WTC11 (cell line): ENCODE results near the gene PCSK5. TPM values are rescaled to one million over a fixed set of nuclear protein-coding genes. Genes with fewer than 3 reads are reported as not detected.
A peak's percentile ranks its signal among the peaks of the same experiment; 100 is the strongest.

Experiments used
- ATAC-seq: fragments of 200-7000 bp; cut with Tn5 transposase; 2 replicates; pipeline ENCODE4 v1.10.0; 2021; ENCODE audit warnings: mild to moderate bottlenecking, moderate library complexity
- CTCF ChIA-PET: fragments of 300-600 bp; sonication (Branson Sonifier 250); formaldehyde crosslinking; loops from one replicate; lab custom pipeline; 2021; ENCODE audit warnings: antibody characterized with exemption; lab: Charles Lee
- POLR2A ChIA-PET: fragments of 350-600 bp; sonication (Branson Sonifier 250); formaldehyde crosslinking; loops from one replicate; lab custom pipeline; 2021; ENCODE audit warnings: antibody characterized with exemption; lab: Charles Lee
- DNase-seq: peaks from one replicate; pipeline ENCODE4 v3.0.0; 2021; ENCODE audit warnings: low spot score
- H3K27ac Mint-ChIP-seq: 2 replicates; pipeline ENCODE4 v1.8.0; 2021; ENCODE audit warnings: mixed read lengths
- H3K27me3 Mint-ChIP-seq: 2 replicates; pipeline ENCODE4 v1.8.0; 2021; ENCODE audit warnings: low read depth, mild to moderate bottlenecking, moderate library complexity, mixed read lengths
- H3K36me3 Mint-ChIP-seq: 2 replicates; pipeline ENCODE4 v1.8.0; 2021; ENCODE audit warnings: mixed read lengths
- H3K4me1 Mint-ChIP-seq: 2 replicates; pipeline ENCODE4 v1.8.0; 2022; ENCODE audit warnings: mixed read lengths
- H3K4me3 Mint-ChIP-seq: 2 replicates; pipeline ENCODE4 v1.8.0; 2021; ENCODE audit warnings: mild to moderate bottlenecking, moderate library complexity, mixed read lengths
- H3K9me3 Mint-ChIP-seq: 2 replicates; pipeline ENCODE4 v1.8.0; 2021; ENCODE audit warnings: mixed read lengths
- AFF4 ChIP-seq: sonication (generic); formaldehyde crosslinking; IDR thresholded peaks from 2 replicates; pipeline ENCODE4 v1.8.1; 2023; ENCODE audit warnings: mild to moderate bottlenecking, missing genetic modification reagents, borderline replicate concordance
- ARID4B ChIP-seq: sonication (generic); formaldehyde crosslinking; IDR thresholded peaks from 2 replicates; pipeline ENCODE4 v1.8.0; 2023; ENCODE audit warnings: missing genetic modification reagents, mild to moderate bottlenecking, borderline replicate concordance
- ATF3 ChIP-seq: sonication (generic); formaldehyde crosslinking; conservative IDR thresholded peaks from 2 replicates; pipeline ENCODE4 v1.8.1; 2022; ENCODE audit warnings: mild to moderate bottlenecking, missing genetic modification reagents
- E2F4 ChIP-seq: sonication (generic); formaldehyde crosslinking; IDR thresholded peaks from 2 replicates; pipeline ENCODE4 v1.8.1; 2022; ENCODE audit warnings: low read depth, mild to moderate bottlenecking, moderate library complexity, missing genetic modification reagents, borderline replicate concordance
- ETV6 ChIP-seq: sonication (generic); formaldehyde crosslinking; IDR thresholded peaks from 2 replicates; pipeline ENCODE4 v1.8.1; 2022; ENCODE audit warnings: mild to moderate bottlenecking, missing genetic modification reagents
- GABPB1 ChIP-seq: sonication (generic); formaldehyde crosslinking; IDR thresholded peaks from 2 replicates; pipeline ENCODE4 v1.8.1; 2023; ENCODE audit warnings: mild to moderate bottlenecking, missing genetic modification reagents
- JAZF1 ChIP-seq: fragments of 250-450 bp; sonication (Bioruptor Pico); IDR thresholded peaks from 2 replicates; pipeline ENCODE4 v1.9.0; 2021; ENCODE audit warnings: moderate library complexity, mild to moderate bottlenecking, inconsistent platforms
- KAT7 ChIP-seq: sonication (generic); formaldehyde crosslinking; IDR thresholded peaks from 2 replicates; pipeline ENCODE4 v1.8.1; 2023; ENCODE audit warnings: missing genetic modification reagents, mild to moderate bottlenecking, borderline replicate concordance
- MLX ChIP-seq: sonication (generic); formaldehyde crosslinking; IDR thresholded peaks from 2 replicates; pipeline ENCODE4 v1.8.1; 2023; ENCODE audit warnings: mild to moderate bottlenecking, missing genetic modification reagents, moderate library complexity
- NR3C1 ChIP-seq: sonication (generic); formaldehyde crosslinking; conservative IDR thresholded peaks from 2 replicates; pipeline ENCODE4 v1.8.1; 2023; ENCODE audit warnings: low read depth, mild to moderate bottlenecking, missing genetic modification reagents
- TEAD4 ChIP-seq: sonication (generic); formaldehyde crosslinking; IDR thresholded peaks from 2 replicates; pipeline ENCODE4 v1.8.0; 2022; ENCODE audit warnings: mild to moderate bottlenecking, missing genetic modification reagents
- ZMAT4 ChIP-seq: fragments of 250-450 bp; sonication (Bioruptor Pico); IDR thresholded peaks from 2 replicates; pipeline ENCODE4 v1.9.0; 2021; ENCODE audit warnings: mild to moderate bottlenecking
- ZNF121 ChIP-seq: sonication (generic); formaldehyde crosslinking; IDR thresholded peaks from 2 replicates; pipeline ENCODE4 v1.8.0; 2023; ENCODE audit warnings: missing genetic modification reagents
- ZNF396 ChIP-seq: fragments of 250-450 bp; sonication (Bioruptor Pico); IDR thresholded peaks from 2 replicates; pipeline ENCODE4 v1.8.0; 2021; ENCODE audit warnings: mild to moderate bottlenecking, moderate library complexity, borderline replicate concordance
- total RNA-seq: library from RNA; stranded (reverse); gene quantifications from 3 replicates; pipeline ENCODE4 v1.2.3, GENCODE V29; 2021
- TF ChIP-seq, protein P1 (sequence below): sonication (generic); formaldehyde crosslinking; IDR thresholded peaks from 2 replicates; pipeline ENCODE4 v1.8.0; 2022; ENCODE audit warnings: mild to moderate bottlenecking, missing genetic modification reagents

The PCSK5 gene
- total RNA-seq, 1 experiment from 2014 or later, result 30.6 TPM

DNA sequence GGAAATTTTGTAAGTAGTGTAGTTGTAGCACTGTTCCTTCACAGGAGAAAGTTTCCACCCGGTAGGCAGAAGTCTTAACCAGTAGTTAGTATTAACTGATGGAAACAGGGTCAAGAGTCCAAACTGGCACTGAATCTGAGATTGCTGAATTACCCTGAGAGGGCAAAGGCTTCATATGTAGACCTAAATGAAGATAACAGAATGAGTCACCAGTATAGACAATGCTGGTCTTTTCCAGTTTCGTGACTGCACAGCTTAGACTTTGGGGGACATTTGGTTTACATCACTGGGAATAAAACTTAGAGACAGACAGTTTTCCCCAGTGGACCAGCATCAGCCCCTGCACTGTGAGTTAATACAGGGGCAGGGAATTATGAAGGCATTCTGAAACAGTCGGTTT is 60.5 kb downstream of the PCSK5 start:
- DNase-seq (no peak), ATAC-seq (no peak)
- POLR2A ChIA-PET, result no interaction called here
- no peak for TF ChIP-seq KAT7
- TF ChIP-seq ATF3 (CRISPR knock-in tag), result no peak
- Mint-ChIP-seq H3K9me3 (peaks cover 7% of the 10 kb centered on the region), H3K4me1 (peaks cover 14% of the 10 kb centered on the region), H3K36me3 (peaks cover 15% of the 10 kb centered on the region), H3K27ac (no peak overlapping the region), H3K27me3 (no peaks in the 10 kb centered on the region), H3K4me3 (no peak overlapping the region)
- CTCF ChIA-PET, result no interaction called here

- no peak for ATAC-seq
- Mint-ChIP-seq H3K36me3 (peaks cover 10% of the 10 kb centered on the region), H3K4me1 (peaks cover 14% of the 10 kb centered on the region), H3K27ac (peak overlapping the region; percentile 53; the same call in 1 of the 2 replicates), H3K9me3 (peaks cover 6% of the 10 kb centered on the region), H3K27me3 (no peaks in the 10 kb centered on the region), H3K4me3 (no peak overlapping the region)
- ChIA-PET CTCF (no interaction called here), POLR2A (no interaction called here)
- no peak for DNase-seq
- TF ChIP-seq AFF4 (CRISPR knock-in tag), result no peak
- TF ChIP-seq NR3C1 (CRISPR knock-in tag), result no peak
- TF ChIP-seq TEAD4 (CRISPR knock-in tag), result no peak
- TF ChIP-seq ZNF396 (CRISPR knock-in tag), result no peak
- TF ChIP-seq GABPB1, result no peak
- no peak for TF ChIP-seq E2F4 (CRISPR knock-in tag)
- no peak for TF ChIP-seq JAZF1 (CRISPR knock-in tag)
- TF ChIP-seq ETV6, result no peak
- TF ChIP-seq, protein P1, sequence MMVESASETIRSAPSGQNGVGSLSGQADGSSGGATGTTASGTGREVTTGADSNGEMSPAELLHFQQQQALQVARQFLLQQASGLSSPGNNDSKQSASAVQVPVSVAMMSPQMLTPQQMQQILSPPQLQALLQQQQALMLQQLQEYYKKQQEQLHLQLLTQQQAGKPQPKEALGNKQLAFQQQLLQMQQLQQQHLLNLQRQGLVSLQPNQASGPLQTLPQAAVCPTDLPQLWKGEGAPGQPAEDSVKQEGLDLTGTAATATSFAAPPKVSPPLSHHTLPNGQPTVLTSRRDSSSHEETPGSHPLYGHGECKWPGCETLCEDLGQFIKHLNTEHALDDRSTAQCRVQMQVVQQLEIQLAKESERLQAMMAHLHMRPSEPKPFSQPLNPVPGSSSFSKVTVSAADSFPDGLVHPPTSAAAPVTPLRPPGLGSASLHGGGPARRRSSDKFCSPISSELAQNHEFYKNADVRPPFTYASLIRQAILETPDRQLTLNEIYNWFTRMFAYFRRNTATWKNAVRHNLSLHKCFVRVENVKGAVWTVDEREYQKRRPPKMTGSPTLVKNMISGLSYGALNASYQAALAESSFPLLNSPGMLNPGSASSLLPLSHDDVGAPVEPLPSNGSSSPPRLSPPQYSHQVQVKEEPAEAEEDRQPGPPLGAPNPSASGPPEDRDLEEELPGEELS (CRISPR knock-in tag), result no peak
- no peak for TF ChIP-seq ARID4B
- no peak for TF ChIP-seq ZMAT4 (CRISPR knock-in tag)
- no peak for TF ChIP-seq ZNF121 (CRISPR knock-in tag)
- TF ChIP-seq MLX (CRISPR knock-in tag), result no peak
These were observed 62.7 kb downstream of the PCSK5 start for GRCh38 chr9:75953218-75953617.
